H1 (cell line): Measurements from ENCODE around the gene WDR38. TPM values are rescaled to one million over a fixed set of nuclear protein-coding genes. Genes with fewer than 3 reads are reported as not detected.

Experiments
- HDAC2 ChIP-seq, 2 experiments: fragments of 300-600 bp in 1 of 2; sonication (generic) in 1 of 2; IDR thresholded peaks; 2 replicates each; pipeline ENCODE4 v1.6.1; 2011 to 2012; ENCODE audit warnings: low read depth in 2 of 2, low read length in 2 of 2, mild to moderate bottlenecking in 2 of 2, moderate library complexity in 2 of 2, borderline replicate concordance in 1 of 2, inconsistent platforms in 1 of 2
- POLR2A ChIP-seq, 2 experiments: IDR thresholded peaks; 1 replicate in 1 of 2; 2 replicates in 1 of 2; pipeline ENCODE4 v1.6.1; 2011; ENCODE audit warnings: low read depth in 2 of 2, low read length in 2 of 2, mild to moderate bottlenecking in 2 of 2; ENCODE audit errors: control extremely low read depth in 1 of 2
- RAD21 ChIP-seq, 2 experiments: IDR thresholded peaks in 1 of 2; conservative IDR thresholded peaks in 1 of 2; 2 replicates each; pipeline ENCODE4 v1.6.1; 2011; ENCODE audit warnings: low read depth in 2 of 2, low read length in 2 of 2, improper control_type of control experiment in 1 of 2, inconsistent platforms in 1 of 2, mild to moderate bottlenecking in 1 of 2, moderate library complexity in 1 of 2
- SAP30 ChIP-seq: fragments of 300-600 bp; sonication (generic); IDR thresholded peaks from 2 replicates; pipeline ENCODE4 v1.7.1; 2012; ENCODE audit warnings: low read length, moderate library complexity, mild to moderate bottlenecking, inconsistent platforms; ENCODE audit not compliant: insufficient read depth, insufficient replicate concordance
- polyA plus RNA-seq, 7 experiments: library from polyadenylated mRNA; depleted of rRNA in 3 of 7; stranded (reverse) in 5 of 7; unstranded in 2 of 7; fragments of >200 nt in 5 of 7; fragments of 200-250 nt in 2 of 7; gene quantifications; 1 replicate in 5 of 7; 2 replicates in 1 of 7; 4 replicates in 1 of 7; pipeline versions ENCODE4 v1.2.1 to v1.2.3, GENCODE V29; 2011 to 2013; ENCODE audit warnings: missing spikeins in 2 of 7, mixed read lengths in 2 of 7
- total RNA-seq: library from RNA; stranded (reverse); fragmentation: NEBNext Ultra II Directional; extraction: Animal tissue kit (Norgen Biotek cat#: 25700); gene quantifications from 2 replicates; pipeline ENCODE4 v1.2.1, GENCODE V29; 2021

Gene WDR38
- total and polyA plus RNA-seq, 2 of the 8 experiments (the other 6 are each of a cell fraction or from before 2014, with no cell fraction given): not detected

DNA sequence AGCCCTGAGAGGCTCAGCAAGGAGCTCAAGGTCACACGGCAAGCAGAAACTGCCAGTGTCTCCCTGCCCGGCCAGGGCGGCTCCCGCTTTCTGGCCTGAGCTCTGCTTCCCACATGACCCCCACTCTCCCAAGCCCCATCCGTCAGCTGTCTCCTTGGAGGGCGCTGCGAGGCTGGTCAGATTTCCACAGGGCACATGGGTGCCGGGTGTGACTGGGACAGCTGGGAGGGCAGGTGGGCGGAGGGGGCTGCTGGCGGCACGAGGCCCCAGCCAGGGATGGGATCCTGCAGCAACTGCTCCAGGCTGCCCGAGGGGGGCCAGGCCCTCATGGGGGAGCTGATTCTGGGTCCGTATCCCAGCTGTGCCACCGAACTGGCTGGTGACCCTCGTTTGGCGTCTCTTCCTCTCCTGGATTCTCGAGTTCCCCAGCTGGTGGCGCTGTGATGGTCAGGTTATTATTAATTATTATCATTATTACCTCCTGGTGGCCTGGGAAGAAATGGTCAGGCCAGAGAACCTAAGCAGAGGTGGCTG lies 12.9 kb upstream of the WDR38 start (continued):
- TF ChIP-seq HDAC2 (IDR thresholded peaks at IDR 0.05; ENCODE audit: borderline replicate concordance in 1 of 2, low read depth in 2 of 2, low read length in 2 of 2) (0 out of 4 replicates have a peak, but pooled peaks of 1 of the 2 experiments have one; percentile 10), RAD21 (IDR thresholded peaks at IDR 0.05 in 1 of 2, conservative IDR thresholded peaks at IDR 0.05 in 1 of 2; ENCODE audit: low read depth in 2 of 2, low read length in 2 of 2) (peak in 1 of 2 experiments; percentile 16; a peak in 1 of 4 replicates), POLR2A (IDR thresholded peaks at IDR 0.05; ENCODE audit: control extremely low read depth in 1 of 2, low read depth in 2 of 2, low read length in 2 of 2) (no peak), SAP30 (no peak)
